RWPE2 (cell line): ENCODE data around the gene SOWAHB.
A peak's percentile ranks its signal among the peaks of the same experiment; 100 is the strongest.
"Not testable (repeated sequence)": the region's sequence is repeated elsewhere in the genome, so short reads cannot be mapped to it uniquely, and the experiment has no call there.

ENCODE experiments used
- ATAC-seq: fragments of 200-7000 bp; cut with Tn5 transposase; 3 replicates; pipeline ENCODE4 v1.9.1; 2021; ENCODE audit warnings: low read depth
- DNase-seq: peaks from one replicate; pipeline ENCODE4 v3.0.0-alpha.2; 2020; ENCODE audit warnings: low spot score
- H3K27ac ChIP-seq: fragments of 450-650 bp; 2 replicates; pipeline ENCODE4 v1.5.1; 2017; ENCODE audit warnings: mild to moderate bottlenecking; ENCODE audit not compliant: poor library complexity, severe bottlenecking
- H3K27me3 ChIP-seq: fragments of 250-450 bp; sonication (Bioruptor Pico); 2 replicates; pipeline ENCODE4 v1.5.1; 2021; ENCODE audit warnings: mild to moderate bottlenecking, moderate library complexity; ENCODE audit not compliant: insufficient read depth, poor library complexity, severe bottlenecking
- H3K36me3 ChIP-seq: fragments of 250-450 bp; sonication (Bioruptor Pico); 2 replicates; pipeline ENCODE4 v1.5.1; 2020; ENCODE audit warnings: low read depth, mild to moderate bottlenecking, moderate library complexity
- H3K4me1 ChIP-seq: fragments of 250-450 bp; sonication (Bioruptor Pico); 2 replicates; pipeline ENCODE4 v1.5.1; 2021; ENCODE audit warnings: mild to moderate bottlenecking, moderate library complexity; ENCODE audit not compliant: insufficient read depth, poor library complexity, severe bottlenecking
- H3K4me3 ChIP-seq: fragments of 250-450 bp; sonication (Bioruptor Pico); 2 replicates; pipeline ENCODE4 v1.5.1; 2021; ENCODE audit warnings: mild to moderate bottlenecking, moderate library complexity; ENCODE audit not compliant: severe bottlenecking
- H3K9me3 ChIP-seq: fragments of 250-450 bp; sonication (Bioruptor Pico); 2 replicates; pipeline ENCODE4 v1.5.1; 2021; ENCODE audit warnings: mild to moderate bottlenecking, moderate library complexity; ENCODE audit not compliant: severe bottlenecking
- TF ChIP-seq, protein P1 (sequence below): fragments of 450-650 bp; IDR thresholded peaks from one replicate; pipeline ENCODE4 v1.5.1; 2017; ENCODE audit warnings: mild to moderate bottlenecking, moderate library complexity; ENCODE audit not compliant: poor library complexity, severe bottlenecking

The SOWAHB gene

GRCh38 chr4:76879731-76880364, 18.1 kb downstream of the SOWAHB start:
- Histone ChIP-seq H3K36me3 (no peaks in the 10 kb centered on the region), H3K9me3 (no peaks in the 10 kb centered on the region), H3K27me3 (no peaks in the 10 kb centered on the region), H3K4me3 (no peak overlapping the region), H3K27ac (no peak overlapping the region), H3K4me1 (peaks cover 8% of the 10 kb centered on the region)
- DNase-seq (no peak), ATAC-seq (no peak)
- TF ChIP-seq, protein P1, sequence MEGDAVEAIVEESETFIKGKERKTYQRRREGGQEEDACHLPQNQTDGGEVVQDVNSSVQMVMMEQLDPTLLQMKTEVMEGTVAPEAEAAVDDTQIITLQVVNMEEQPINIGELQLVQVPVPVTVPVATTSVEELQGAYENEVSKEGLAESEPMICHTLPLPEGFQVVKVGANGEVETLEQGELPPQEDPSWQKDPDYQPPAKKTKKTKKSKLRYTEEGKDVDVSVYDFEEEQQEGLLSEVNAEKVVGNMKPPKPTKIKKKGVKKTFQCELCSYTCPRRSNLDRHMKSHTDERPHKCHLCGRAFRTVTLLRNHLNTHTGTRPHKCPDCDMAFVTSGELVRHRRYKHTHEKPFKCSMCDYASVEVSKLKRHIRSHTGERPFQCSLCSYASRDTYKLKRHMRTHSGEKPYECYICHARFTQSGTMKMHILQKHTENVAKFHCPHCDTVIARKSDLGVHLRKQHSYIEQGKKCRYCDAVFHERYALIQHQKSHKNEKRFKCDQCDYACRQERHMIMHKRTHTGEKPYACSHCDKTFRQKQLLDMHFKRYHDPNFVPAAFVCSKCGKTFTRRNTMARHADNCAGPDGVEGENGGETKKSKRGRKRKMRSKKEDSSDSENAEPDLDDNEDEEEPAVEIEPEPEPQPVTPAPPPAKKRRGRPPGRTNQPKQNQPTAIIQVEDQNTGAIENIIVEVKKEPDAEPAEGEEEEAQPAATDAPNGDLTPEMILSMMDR: no peak

- H3K27me3 ChIP-seq, DNase-seq, H3K27ac ChIP-seq, H3K9me3 ChIP-seq, H3K4me1 ChIP-seq, H3K36me3 ChIP-seq, H3K4me3 ChIP-seq, ATAC-seq: not testable (repeated sequence)
These were observed 19.2 kb downstream of the SOWAHB start for GRCh38 chr4:76878641-76879165.

DNA sequence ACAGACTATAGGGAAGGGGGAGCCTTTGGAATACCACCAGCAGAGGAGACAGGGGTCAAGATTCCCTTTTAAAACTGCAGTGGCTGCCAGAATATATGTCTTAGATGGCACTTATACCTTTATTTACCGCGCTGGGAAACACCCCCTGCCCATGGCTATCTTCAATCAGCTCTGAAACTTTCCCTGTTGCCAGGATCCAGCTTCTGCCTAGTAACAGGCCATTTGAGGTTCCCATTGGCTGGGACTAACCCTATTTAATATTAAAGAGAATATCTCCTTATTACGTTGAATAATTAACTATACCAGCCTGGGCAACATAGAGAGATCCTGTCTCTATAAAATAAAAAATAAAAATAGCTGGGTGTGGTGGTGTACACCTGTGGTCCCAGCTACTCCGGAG, 23.8 kb downstream of the SOWAHB start:
- Histone ChIP-seq H3K4me3 (no peak overlapping the region), H3K27ac (no peak overlapping the region), H3K27me3 (no peaks in the 10 kb centered on the region), H3K9me3 (no peaks in the 10 kb centered on the region), H3K4me1 (no peaks in the 10 kb centered on the region), H3K36me3 (no peaks in the 10 kb centered on the region)
- peak; percentile 56; the same call in 2 of the 3 replicates for ATAC-seq
- no peak for DNase-seq
- TF ChIP-seq, protein P1: no peak

- no peaks in the 10 kb centered on the region for H3K9me3 ChIP-seq
- TF ChIP-seq, protein P1: no peak
- no peaks in the 10 kb centered on the region for H3K4me1 ChIP-seq
- no peak overlapping the region for H3K27ac ChIP-seq
- no peak overlapping the region for H3K4me3 ChIP-seq
- H3K27me3 ChIP-seq: no peaks in the 10 kb centered on the region
- ATAC-seq: no peak
- H3K36me3 ChIP-seq: no peaks in the 10 kb centered on the region
- DNase-seq: no peak
These were observed 24.4 kb downstream of the SOWAHB start for GRCh38 chr4:76873495-76873894.

- H3K27me3 ChIP-seq: no peaks in the 10 kb centered on the region
- no peaks in the 10 kb centered on the region for H3K4me1 ChIP-seq
- H3K4me3 ChIP-seq: no peak overlapping the region
- H3K27ac ChIP-seq: no peak overlapping the region
- DNase-seq (no peak), ATAC-seq (no peak)
- TF ChIP-seq, protein P1: no peak
- H3K36me3 ChIP-seq: no peaks in the 10 kb centered on the region
- no peaks in the 10 kb centered on the region for H3K9me3 ChIP-seq
These were observed 25.4 kb downstream of the SOWAHB start for GRCh38 chr4:76872556-76872955.

DNA sequence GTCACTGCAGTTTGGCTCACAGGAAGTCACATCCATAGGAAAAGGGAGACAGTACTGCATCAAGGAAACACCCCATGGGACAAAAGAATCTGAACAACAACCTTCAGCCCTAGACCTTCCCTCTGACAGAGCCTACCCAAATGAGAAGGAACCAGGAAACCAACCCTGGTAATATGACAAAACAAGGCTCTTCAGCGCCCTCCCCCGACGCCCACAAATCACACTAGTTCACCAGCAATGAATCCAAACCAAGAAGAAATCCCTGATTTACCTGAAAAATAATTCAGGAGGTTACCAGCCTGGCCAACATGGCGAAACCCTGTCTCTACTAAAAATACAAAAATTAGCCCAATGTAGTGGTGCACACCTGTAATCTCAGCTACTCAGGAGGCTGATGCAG, 29.2 kb downstream of the SOWAHB start:
- H3K4me3 ChIP-seq, H3K27ac ChIP-seq, H3K36me3 ChIP-seq, ATAC-seq, H3K9me3 ChIP-seq, H3K27me3 ChIP-seq, DNase-seq, H3K4me1 ChIP-seq: not testable (repeated sequence)
